HG03575 (cell line): ENCODE results near the gene TIMP1.
"Not testable (repeated sequence)": the region's sequence is repeated elsewhere in the genome, so short reads cannot be mapped to it uniquely, and the experiment has no call there.

Experiments
- ATAC-seq: cut with Tn5 transposase; IDR thresholded peaks from one replicate; pipeline ENCODE4 v1.9.1; 2021; ENCODE audit not compliant: unreplicated experiment, insufficient number of reproducible peaks, low FRiP score; ENCODE audit errors: extremely low read depth

TIMP1 gene

DNA sequence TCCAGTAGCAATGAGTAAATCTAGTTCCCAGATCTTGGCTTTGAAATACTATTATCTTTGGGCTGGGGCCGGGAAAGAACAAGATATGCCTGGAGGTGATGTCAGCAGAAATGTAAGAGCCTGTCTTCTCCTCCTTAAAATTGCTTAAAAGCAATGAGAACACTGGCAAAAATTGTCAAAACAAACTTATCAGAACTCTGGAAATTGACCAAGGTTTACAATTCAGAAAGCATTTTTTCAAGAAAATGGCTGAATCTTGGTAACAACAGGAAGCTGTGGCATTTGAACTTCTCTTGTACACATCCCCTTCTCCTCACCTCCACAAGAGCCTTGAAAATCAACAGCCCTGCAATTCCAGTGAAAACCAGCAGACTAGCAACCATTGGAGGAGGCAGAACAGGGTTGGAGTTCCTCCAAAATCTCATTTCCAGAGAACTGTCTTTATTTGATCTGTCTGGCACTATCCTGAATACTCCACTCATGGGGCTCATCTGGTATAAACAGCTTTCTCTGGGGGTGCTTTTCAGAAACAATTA, 13.5 kb downstream of the TIMP1 start:
- no peak for ATAC-seq

DNA sequence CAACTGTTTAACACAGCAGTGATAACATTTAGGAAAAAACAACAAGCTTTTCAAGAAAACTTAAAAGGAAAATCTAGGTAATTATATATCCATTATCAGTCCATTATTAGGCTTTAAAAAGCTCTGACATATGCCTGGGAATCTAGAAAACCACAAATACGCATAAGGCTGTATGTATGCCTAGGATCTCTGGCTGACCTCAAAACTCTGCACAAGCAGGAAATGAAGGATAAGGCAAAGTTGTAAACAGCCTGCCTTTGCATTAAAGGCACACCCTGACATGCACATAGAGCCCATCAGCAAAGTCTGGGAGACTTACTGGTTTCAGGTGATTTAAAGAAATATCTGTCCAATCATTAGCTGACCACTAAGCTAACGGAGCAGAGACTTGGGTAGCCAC, 14.0 kb downstream of the TIMP1 start:
- no peak for ATAC-seq

- no peak for ATAC-seq
Observed at GRCh38 chrX:47597222-47597621, 15.0 kb downstream of the TIMP1 start.

- not testable (repeated sequence) for ATAC-seq
Observed at GRCh38 chrX:47603125-47603524, 20.9 kb downstream of the TIMP1 start.

- no peak for ATAC-seq
Observed at GRCh38 chrX:47605024-47605423, 22.8 kb downstream of the TIMP1 start.

- ATAC-seq = no peak
Observed at GRCh38 chrX:47607091-47607490, 24.9 kb downstream of the TIMP1 start.

DNA sequence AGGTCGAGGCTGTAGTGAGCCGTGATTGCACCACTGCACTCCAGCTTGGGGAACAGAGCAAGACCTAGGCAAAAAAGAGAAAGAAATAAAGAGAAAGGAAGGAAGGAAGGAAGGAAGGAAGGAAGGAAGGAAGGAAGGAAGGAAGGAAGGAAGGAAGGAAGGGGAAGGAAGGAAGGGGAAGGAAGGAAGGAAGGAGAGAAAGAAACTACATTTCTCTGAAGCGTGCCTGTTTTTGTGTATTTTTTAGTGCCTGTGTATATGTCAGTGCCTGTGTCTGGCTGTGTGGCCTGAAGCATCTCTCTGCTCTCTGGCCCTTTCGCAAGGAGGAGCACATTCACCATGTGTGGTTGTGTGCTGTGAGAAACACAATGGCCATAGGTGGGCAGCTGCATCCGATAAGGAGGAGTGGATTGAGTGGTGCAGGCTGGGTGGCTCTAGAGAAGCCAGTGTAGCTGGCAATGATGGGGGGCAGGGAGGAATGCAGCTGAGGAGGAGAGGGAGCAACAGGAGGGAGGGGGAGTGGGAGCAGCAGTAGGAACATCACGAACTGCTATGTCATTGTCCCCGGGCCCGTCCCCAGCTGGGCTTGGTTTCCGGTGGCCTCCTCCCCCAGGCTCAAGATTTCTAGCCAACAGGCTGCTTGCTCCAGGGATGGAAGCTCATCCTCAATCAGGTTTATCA, 26.0 kb downstream of the TIMP1 start:
- no peak for ATAC-seq

GRCh38 chrX:47610511-47610910, 28.3 kb downstream of the TIMP1 start:
- no peak for ATAC-seq

GRCh38 chrX:47611489-47611888, 29.3 kb downstream of the TIMP1 start:
- no peak for ATAC-seq

DNA sequence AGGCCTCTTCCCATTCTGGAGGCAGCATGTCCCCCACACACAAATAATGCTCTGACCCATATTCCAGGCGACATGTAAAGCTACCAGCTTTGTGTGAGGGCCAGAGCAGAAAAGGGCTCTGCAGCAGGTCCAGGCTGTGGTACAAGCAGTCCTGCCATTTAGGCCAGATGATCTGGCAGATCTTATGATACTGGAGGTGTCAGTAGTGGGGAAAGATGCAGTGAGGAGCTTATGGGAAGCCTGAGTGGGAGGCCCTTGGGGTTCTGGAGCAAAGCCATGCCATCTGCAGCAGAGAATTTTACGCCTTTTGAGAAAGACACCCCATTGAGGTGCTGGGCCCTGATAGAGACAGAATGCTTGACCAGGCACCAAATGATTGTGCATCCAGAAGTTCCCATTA, 29.7 kb downstream of the TIMP1 start:
- ATAC-seq = no peak

DNA sequence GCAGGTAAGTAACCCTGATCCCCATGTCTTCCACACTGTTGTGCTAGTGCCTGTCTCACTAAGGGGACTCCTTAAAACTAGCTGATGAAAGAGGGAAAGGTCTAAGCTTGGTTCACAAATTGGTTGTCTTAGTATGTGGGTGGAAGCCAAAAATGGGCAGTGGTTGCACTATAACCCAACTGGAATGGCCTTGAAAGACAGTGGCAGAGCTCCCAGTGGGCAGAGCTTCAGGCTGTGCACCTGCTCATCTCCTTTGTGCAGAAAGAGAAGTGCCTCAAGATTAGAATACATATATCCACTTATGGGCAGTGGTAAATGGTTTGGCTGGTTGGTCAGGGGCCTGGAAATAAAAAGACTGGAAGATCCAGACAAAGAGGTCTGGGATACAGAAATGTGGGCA, 30.2 kb downstream of the TIMP1 start:
- ATAC-seq = no peak

GRCh38 chrX:47613082-47613481, 30.8 kb downstream of the TIMP1 start:
- no peak for ATAC-seq

- no peak for ATAC-seq
Observed at GRCh38 chrX:47614618-47615017, 32.4 kb downstream of the TIMP1 start.

DNA sequence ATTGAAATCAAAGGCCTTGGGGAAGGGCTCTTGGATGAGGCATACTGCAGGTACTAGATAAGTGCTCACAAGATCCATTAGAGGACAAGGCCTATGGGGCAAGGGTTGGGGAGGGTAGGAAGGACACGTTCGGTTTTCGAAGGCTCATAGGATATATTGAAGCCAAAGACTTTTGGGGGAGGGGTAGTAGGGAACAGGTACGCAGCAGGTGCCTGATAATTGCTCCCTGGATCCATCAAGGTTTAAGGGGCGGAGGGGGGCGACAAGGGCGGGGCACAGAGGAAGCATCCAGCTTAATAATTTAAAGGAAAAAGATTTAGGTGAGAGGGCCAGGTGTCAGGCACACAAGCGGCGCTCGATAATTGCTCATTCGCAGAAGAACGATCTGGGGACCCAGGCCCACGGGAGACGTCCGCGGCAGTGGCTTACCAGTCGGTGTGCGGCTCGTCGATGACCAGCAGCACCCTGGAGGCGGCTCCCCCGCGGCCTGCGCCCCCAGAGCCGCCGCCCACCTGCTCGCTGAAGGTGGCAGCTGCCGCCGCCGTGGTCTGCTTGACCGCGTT, 36.8 kb downstream of the TIMP1 start:
- ATAC-seq = no peak

GRCh38 chrX:47619486-47620302, 37.5 kb downstream of the TIMP1 start, which contains the start of gene SYN1:
TSS of gene SYN1 (minus strand) at chrX:47619857. CDS start at chrX:47619728, 129 bp downstream.
- ATAC-seq = no peak

GRCh38 chrX:47620303-47620685, 38.1 kb downstream of the TIMP1 start:
- ATAC-seq = no peak

- no peak for ATAC-seq
Observed at GRCh38 chrX:47621851-47622250, 39.6 kb downstream of the TIMP1 start.

GRCh38 chrX:47623540-47624027, 41.3 kb downstream of the TIMP1 start:
- no peak for ATAC-seq

- ATAC-seq = no peak
Observed at GRCh38 chrX:47625365-47625764, 43.1 kb downstream of the TIMP1 start.

GRCh38 chrX:47628982-47629381, 46.7 kb downstream of the TIMP1 start:
- ATAC-seq = no peak
